Small intestine (tissue), 7 donors: ENCODE results near the gene ZDHHC16. TPM values are rescaled to one million over a fixed set of nuclear protein-coding genes. Genes with fewer than 3 reads are reported as not detected.
"Not testable (repeated sequence)": the region's sequence is repeated elsewhere in the genome, so short reads cannot be mapped to it uniquely, and the experiment has no call there.

Experiments
- DNase-seq, 2 donors: peaks; one replicate each; pipeline versions ENCODE4 v3.0.0 to v3.0.0-alpha.2; 2013
- FAIRE-seq: peaks from 2 replicates; lab custom pipeline; 2012; peaks lifted over from hg19 to GRCh38; lab: Jason Lieb, UNC
- H3K27ac ChIP-seq, 3 donors: one replicate each; pipeline ENCODE4 v1.5.1; 2013; ENCODE audit warnings: low read length in 2 of 3, mild to moderate bottlenecking in 2 of 3, control low read depth in 1 of 3, inconsistent platforms in 1 of 3, low read depth in 1 of 3, moderate library complexity in 1 of 3
- H3K27me3 ChIP-seq, 3 donors: one replicate each; pipeline ENCODE4 v1.6.1; 2013; ENCODE audit warnings: low read length in 3 of 3, inconsistent platforms in 1 of 3; ENCODE audit not compliant: control insufficient read depth in 3 of 3, insufficient read depth in 3 of 3
- H3K36me3 ChIP-seq, 3 donors: one replicate each; pipeline ENCODE4 v1.6.1; 2013; ENCODE audit warnings: low read length in 3 of 3, inconsistent platforms in 1 of 3, low read depth in 1 of 3, mild to moderate bottlenecking in 1 of 3, moderate library complexity in 1 of 3; ENCODE audit not compliant: control insufficient read depth in 3 of 3, insufficient read depth in 2 of 3
- H3K4me1 ChIP-seq, 3 donors: one replicate each; pipeline ENCODE4 v1.6.1; 2013; ENCODE audit warnings: low read length in 2 of 3, inconsistent platforms in 1 of 3, low read depth in 1 of 3, mild to moderate bottlenecking in 1 of 3, moderate library complexity in 1 of 3; ENCODE audit not compliant: control insufficient read depth in 3 of 3, insufficient read depth in 2 of 3
- H3K4me3 ChIP-seq, 3 donors: one replicate each; pipeline ENCODE4 v1.5.1; 2013; ENCODE audit warnings: low read length in 3 of 3, control low read depth in 1 of 3, inconsistent platforms in 1 of 3, low read depth in 1 of 3, mild to moderate bottlenecking in 1 of 3, moderate library complexity in 1 of 3
- H3K9me3 ChIP-seq, 2 donors: one replicate each; pipeline ENCODE4 v1.6.1; 2013; ENCODE audit warnings: low read depth in 1 of 2, low read length in 1 of 2; ENCODE audit not compliant: control insufficient read depth in 2 of 2, insufficient read depth in 1 of 2
- WGBS, 3 donors: extraction: QIAGEN DNeasy Blood & Tissue Kit; methylation state at CpG; one replicate each; pipeline ENCODE4 v1.1.7; 2013; 5-methylcytosine and 5-hydroxymethylcytosine counted together
- polyA plus RNA-seq, 4 donors: library from polyadenylated mRNA; stranded (reverse) in 3 of 4; unstranded in 1 of 4; fragments of 200-250 nt in 3 of 4; fragments of 120-200 nt in 1 of 4; gene quantifications; one replicate each; pipeline versions ENCODE4 v1.2.1 to v1.2.3, GENCODE V29; 2013
- donor health status: healthy with polysubstance abuse.
- donor health status: control.
- donor health status: control.
- donor health status: Bipolar disorder and iron deficiency.
- donor health status: healthy.

ZDHHC16 gene
- polyA plus RNA-seq, 4 donors, result 17.0 to 36.0 (median 28.9) TPM

GRCh38 chr10:97459933-97460332, 14.0 kb downstream of the ZDHHC16 start:
- no peak for FAIRE-seq
- no peaks in the 10 kb centered on the region for H3K27me3 ChIP-seq
- peaks cover 22 to 84% (median 32%) of the 10 kb centered on the region in 3 donors for H3K36me3 ChIP-seq
- H3K27ac ChIP-seq, result no peak overlapping the region
- DNase-seq, result no peak
- H3K9me3 ChIP-seq, result no peaks in the 10 kb centered on the region
- H3K4me3 ChIP-seq, result no peak overlapping the region
- WGBS, 3 donors, result 72 to 80% (median 78%) methylated on average over 7 of the region's 7 CpGs
- H3K4me1 ChIP-seq, result no peaks in the 10 kb centered on the region

GRCh38 chr10:97462309-97462708, 16.3 kb downstream of the ZDHHC16 start:
- no peak for FAIRE-seq
- DNase-seq, result no peak
- H3K27me3 ChIP-seq, result no peaks in the 10 kb centered on the region
- H3K9me3 ChIP-seq, result no peaks in the 10 kb centered on the region
- peaks cover 26 to 94% (median 31%) of the 10 kb centered on the region in 3 donors for H3K36me3 ChIP-seq
- no peaks in the 10 kb centered on the region for H3K4me1 ChIP-seq
- no peak overlapping the region for H3K27ac ChIP-seq
- H3K4me3 ChIP-seq, result no peak overlapping the region
- 94 to 97% (median 94%) methylated on average over 2 of the region's 2 CpGs for WGBS, 3 donors

GRCh38 chr10:97463363-97464132, 17.6 kb downstream of the ZDHHC16 start:
- 68 to 80% (median 70%) methylated on average over 4 of the region's 4 CpGs for WGBS, 3 donors
- Histone ChIP-seq H3K27ac (no peak overlapping the region), H3K4me3 (no peak overlapping the region), H3K36me3 (peaks cover 31 to 93% (median 33%) of the 10 kb centered on the region in 3 donors), H3K9me3 (no peaks in the 10 kb centered on the region), H3K4me1 (no peaks in the 10 kb centered on the region), H3K27me3 (no peaks in the 10 kb centered on the region)
- no peak for FAIRE-seq
- peak; percentile 79 to 80 for DNase-seq

- FAIRE-seq (no peak), DNase-seq (no peak)
Observed at GRCh38 chr10:97464226-97464625, 18.3 kb downstream of the ZDHHC16 start.

GRCh38 chr10:97465982-97466381, 20.0 kb downstream of the ZDHHC16 start:
- no peak for DNase-seq
- WGBS, 3 donors, result 93 to 95% (median 93%) methylated on average over 7 of the region's 7 CpGs

More at GRCh38 chr10:97464226-97464625, 18.3 kb downstream of the ZDHHC16 start:
- no peak overlapping the region for H3K4me3 ChIP-seq
- H3K27me3 ChIP-seq, result no peaks in the 10 kb centered on the region
- no peaks in the 10 kb centered on the region for H3K4me1 ChIP-seq
- WGBS, 3 donors, result 56 to 74% (median 70%) methylated on average over 1 of the region's 1 CpG
- H3K27ac ChIP-seq, result no peak overlapping the region
- no peaks in the 10 kb centered on the region for H3K9me3 ChIP-seq
- H3K36me3 ChIP-seq, result peaks cover 29 to 94% (median 31%) of the 10 kb centered on the region in 3 donors

GRCh38 chr10:97466755-97467154, 20.8 kb downstream of the ZDHHC16 start:
- Histone ChIP-seq H3K36me3 (peaks cover 10 to 88% (median 29%) of the 10 kb centered on the region in 3 donors), H3K4me3 (no peak overlapping the region), H3K27me3 (no peaks in the 10 kb centered on the region), H3K27ac (no peak overlapping the region), H3K4me1 (no peaks in the 10 kb centered on the region), H3K9me3 (no peaks in the 10 kb centered on the region)
- DNase-seq, result no peak
- WGBS, 3 donors, result 90 to 95% (median 93%) methylated on average over 4 of the region's 4 CpGs
- FAIRE-seq, result no peak

More at GRCh38 chr10:97465982-97466381, 20.0 kb downstream of the ZDHHC16 start:
- FAIRE-seq, result no peak
- Histone ChIP-seq H3K27me3 (no peaks in the 10 kb centered on the region), H3K36me3 (peaks cover 18 to 91% (median 30%) of the 10 kb centered on the region in 3 donors), H3K9me3 (no peaks in the 10 kb centered on the region), H3K4me1 (no peaks in the 10 kb centered on the region), H3K27ac (no peak overlapping the region), H3K4me3 (no peak overlapping the region)

GRCh38 chr10:97468162-97468561, 22.2 kb downstream of the ZDHHC16 start:
- H3K27ac ChIP-seq, result no peak overlapping the region
- H3K36me3 ChIP-seq, result peaks cover 7 to 86% (median 25%) of the 10 kb centered on the region in 3 donors
- H3K4me3 ChIP-seq, result no peak overlapping the region
- no peak for FAIRE-seq
- 48 to 72% (median 58%) methylated on average over 3 of the region's 3 CpGs for WGBS, 3 donors
- no peaks in the 10 kb centered on the region for H3K4me1 ChIP-seq
- no peaks in the 10 kb centered on the region for H3K9me3 ChIP-seq
- no peak for DNase-seq
- no peaks in the 10 kb centered on the region for H3K27me3 ChIP-seq

- H3K4me3 ChIP-seq, H3K27ac ChIP-seq, FAIRE-seq, H3K4me1 ChIP-seq, H3K27me3 ChIP-seq, DNase-seq, H3K9me3 ChIP-seq: not testable (repeated sequence)
- peaks cover 7 to 83% (median 27%) of the 10 kb centered on the region in 3 donors for H3K36me3 ChIP-seq
- WGBS, 3 donors, result 76 to 90% (median 89%) methylated on average over 12 of the region's 12 CpGs
Observed at GRCh38 chr10:97468781-97469180, 22.8 kb downstream of the ZDHHC16 start.
